HG03103 (cell line): ENCODE results near the gene CARD11.

Experiments
- ATAC-seq: cut with Tn5 transposase; IDR thresholded peaks from one replicate; pipeline ENCODE4 v1.9.1; 2021; ENCODE audit warnings: low read depth; ENCODE audit not compliant: unreplicated experiment

CARD11 gene

DNA sequence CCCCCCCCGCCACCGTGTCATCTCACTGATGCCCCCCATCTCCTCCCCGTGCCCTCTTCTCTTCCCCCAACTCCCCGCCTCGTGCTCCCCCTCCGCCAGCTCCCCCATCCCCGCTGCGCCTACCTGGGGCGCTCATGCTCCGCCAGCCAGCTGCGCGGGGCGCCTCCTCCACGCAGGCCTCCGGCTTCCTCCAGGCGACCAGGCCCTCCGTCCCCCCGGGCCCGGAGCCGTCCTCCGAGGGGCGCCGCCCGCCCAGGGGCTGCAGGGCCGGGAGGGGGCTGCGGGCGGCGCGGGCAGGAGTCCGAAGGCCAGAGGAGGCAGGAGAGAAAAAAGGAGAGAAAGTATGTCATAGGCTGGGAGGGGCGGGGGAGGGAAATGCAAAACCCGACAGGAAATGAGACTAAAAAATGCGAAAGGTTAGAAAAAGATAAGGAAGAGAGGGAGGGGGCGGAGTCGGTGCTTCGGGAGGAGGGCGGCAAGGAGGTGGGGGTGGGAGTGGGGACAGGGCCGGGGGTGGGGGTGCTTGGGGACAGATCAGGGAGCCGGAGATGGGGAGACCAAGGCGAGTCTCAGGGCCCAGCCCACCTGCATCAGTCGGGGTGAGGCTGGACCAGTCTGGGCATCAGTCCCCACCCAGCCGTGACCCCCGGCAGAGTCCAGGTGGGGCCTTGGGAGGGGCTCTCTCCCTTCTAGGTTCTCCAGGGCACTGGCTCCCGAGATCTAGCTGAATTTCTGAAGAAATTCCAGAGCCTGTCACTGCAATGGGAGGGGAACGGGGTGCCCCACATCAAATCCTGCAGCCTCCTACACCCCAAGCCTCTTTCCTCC, at the start of gene CARD11:
Gene CARD11, minus strand, starts transcription at position 324 of the 828 bp plus-strand sequence. CDS start 85,361 bp downstream, outside the sequence.
- ATAC-seq, result peak; percentile 35

DNA sequence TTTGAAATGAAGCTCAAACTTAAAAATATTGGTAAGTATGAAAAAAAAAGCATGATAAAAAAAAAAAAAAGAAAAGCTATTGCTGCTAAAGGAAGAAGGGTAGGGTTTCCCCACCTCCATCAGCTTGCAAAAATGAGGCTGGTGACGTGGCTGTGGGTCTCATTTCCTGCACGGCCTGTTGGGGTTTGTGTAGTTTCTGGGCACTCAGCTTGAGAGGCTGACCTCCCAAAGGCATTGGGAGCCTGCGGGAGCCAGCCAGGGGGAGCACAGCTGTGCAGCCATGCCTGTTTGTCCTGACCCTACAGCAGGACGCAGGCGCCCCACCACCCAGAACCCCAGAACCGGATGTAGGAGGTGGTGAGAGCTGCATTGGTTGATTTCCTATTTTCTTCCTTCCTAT, 48.8 kb upstream of the CARD11 start:
- peak; percentile 62 for ATAC-seq

DNA sequence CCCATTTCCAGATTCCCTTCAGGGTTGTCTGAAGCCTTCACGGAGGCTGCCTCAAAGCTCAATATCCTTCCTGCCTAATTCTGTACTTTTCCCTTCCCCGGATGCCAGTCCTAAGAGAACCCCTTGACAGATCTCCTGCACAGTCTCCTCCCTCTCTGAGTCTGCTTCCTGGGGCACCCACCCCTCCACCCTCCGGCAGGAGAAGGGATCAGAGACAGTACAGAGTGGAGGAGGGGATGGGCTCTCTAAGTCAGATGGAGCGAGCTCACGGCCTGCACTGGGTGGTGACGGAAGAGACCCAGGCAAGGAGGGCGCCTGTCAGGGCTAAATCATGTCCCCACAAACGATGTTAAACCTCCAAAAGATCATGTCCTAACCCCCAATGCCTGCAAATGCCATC, 48.0 kb upstream of the CARD11 start:
- no peak for ATAC-seq

DNA sequence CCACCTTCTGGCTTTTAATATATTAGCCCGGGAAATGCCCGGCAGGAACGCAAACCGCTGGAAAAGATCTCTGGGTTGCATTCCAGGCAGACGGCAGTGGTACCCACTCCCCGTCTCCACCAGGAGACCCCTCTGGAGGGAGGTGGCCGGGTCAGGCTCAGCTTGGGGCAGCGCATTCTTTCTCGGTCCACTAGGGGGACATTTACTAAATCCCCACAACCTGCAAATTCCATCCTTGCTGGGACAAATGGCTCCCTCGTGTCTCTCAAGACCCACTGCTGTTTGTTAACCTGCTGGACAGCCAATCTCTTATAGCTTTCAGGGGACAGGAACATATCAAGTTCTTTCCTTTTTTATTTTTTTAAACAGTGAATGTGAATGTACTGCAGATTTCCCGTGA, 45.8 kb upstream of the CARD11 start:
- no peak for ATAC-seq

DNA sequence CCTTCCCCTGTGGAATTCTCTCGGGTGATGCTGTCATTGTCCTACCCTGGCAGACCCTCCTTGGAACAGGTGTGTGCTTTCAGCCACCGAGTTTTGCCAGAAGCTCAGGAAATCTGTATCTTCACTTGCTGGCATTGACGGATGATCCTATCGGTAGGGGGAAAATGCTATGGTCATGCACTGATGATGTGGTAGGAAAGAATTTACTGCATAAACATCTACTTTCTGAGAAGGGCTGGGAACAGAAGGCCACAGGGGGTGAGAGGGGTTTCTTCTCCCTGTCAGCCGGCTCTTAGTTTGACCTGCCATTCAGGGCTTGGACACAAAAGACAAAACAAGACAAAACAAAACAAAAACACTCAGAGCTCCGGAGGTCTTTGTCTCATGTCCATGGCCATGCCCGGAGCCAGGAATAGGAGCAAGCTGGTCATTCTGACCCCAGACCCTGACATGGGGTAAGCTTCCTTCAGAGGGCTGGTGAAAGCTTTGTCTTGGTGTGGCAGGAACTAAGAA, 43.6 kb upstream of the CARD11 start:
- ATAC-seq, result no peak

DNA sequence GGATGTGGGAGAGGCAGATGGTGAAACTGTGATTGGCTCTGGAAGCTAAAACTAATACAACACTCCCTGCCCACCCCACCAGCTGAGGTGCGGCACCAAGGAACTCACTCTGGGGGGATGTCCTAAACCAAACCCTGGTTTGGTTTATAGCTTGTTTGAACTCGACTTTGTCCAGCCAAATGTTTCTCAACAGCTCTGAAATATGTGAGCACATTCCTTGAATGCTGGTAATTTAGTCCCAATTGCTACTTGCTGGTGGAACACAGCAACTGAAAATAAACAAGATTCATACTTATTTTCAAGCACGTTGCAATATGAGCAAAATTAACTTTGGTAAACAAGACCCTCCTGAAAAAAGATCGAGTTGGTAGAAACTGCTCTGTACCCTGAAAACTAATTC, 39.7 kb upstream of the CARD11 start:
- ATAC-seq, result no peak

DNA sequence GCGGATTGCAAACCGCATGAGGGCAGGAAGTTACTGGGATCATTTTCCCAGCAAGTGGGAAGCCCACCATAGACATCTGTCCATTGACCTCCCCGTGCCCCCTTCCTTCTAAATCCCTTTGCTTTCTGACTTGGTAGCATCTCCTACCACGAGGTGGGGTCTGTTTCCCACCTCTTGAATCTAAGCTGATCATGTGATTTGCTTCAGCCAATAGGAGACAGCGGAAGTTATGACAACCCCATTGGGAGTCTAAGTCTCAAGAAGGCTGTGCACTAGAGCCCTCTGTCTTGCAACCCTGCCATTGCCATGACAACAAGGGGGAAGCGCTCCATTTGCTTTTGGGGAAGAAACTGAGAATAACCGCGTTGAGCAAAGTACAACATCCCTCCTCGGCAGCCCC, 39.2 kb upstream of the CARD11 start:
- no peak for ATAC-seq

DNA sequence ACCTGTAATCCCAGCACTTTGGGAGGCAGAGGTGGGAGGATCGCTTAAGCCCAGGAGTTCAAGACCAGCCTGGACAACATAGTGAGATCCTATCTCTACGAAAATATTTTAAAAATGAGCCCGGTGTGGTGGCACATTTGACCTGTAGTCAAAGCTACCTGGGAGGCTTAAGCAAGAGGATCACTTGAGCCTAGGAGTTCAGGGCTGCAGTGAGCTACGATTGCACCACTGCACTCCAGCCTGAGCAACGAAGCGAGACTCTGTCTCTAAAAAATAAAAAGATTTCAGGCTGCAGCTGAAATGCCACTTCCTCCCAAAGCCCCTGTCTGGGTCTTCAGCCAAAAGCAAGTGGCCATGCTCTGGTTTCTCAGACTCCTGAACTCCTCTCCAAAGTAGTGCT, 38.7 kb upstream of the CARD11 start:
- ATAC-seq, result no peak

DNA sequence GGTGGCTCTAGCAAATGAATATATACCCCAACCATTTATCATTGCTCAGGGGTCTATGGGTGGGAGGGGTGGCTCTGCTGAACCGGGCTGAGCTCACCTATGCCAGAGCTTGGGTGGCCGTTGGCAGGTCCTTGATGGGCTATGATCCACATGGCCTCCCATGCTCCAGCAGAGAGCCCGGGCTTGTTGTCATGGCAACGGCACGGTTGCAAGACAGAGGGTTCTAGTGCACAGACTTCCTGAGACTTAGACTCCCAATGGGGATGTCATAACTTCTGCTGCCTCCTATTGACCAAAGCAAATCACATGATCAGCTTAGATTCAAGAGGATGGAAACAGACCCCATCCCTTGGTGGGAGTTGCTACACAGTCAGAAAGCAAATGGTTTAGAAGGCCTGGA, 36.4 kb upstream of the CARD11 start:
- no peak for ATAC-seq

DNA sequence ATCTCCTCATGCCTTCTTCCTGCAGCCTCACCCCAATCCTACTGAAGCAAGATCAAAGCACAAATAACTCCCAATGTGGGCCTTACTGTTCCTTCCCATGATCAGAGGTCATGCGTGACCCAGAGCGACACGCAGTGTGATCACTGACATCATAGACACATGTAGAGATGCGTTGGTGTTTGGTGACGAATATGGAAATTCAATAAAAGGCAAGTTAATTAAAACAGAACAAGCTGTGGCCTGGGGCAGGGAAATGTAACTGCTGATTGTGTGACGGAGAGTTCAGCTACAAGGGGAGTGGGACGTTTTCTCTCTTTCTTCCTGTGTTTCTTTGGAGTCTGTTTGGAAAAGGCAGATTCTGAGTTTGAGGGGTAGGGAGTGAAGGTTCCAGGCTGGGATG, 34.8 kb upstream of the CARD11 start:
- no peak for ATAC-seq

DNA sequence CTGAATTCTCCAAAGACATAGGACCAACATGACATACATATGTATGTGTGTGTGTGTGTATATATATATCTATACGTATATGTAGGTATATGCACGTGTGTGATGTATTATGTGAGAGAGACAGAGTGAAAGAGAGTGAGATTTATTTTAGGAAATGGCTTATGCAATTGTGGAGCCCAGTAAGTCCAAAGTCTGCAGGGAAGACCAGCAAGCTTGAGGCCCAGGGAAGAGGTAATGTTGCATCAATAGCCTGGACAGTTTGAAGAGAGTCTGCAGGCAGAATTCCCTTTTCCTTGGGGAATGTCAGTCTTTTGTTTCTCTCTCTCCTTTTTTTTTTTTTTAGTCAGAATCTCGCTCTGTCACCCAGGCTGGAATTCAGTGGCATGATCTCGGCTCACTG, 33.0 kb upstream of the CARD11 start:
- no peak for ATAC-seq

DNA sequence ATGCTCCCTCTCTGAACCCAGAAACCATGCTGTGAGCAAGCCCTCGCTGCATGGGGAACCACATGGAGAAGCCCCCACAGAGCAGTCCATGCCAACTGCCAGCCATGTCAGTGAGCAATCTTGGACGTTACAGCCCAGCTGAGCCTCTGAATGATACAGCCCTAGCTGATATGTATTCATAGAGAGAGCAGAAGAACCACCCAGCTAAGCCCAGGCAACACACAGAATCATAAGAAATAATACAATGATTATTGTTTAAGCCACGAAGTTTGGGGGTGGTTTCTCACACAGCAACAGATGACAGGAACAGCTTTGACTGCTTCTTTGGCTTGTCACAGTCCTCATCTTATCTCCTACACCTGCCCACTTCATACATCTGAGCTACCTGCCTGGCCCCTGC, 32.5 kb upstream of the CARD11 start:
- ATAC-seq, result no peak

DNA sequence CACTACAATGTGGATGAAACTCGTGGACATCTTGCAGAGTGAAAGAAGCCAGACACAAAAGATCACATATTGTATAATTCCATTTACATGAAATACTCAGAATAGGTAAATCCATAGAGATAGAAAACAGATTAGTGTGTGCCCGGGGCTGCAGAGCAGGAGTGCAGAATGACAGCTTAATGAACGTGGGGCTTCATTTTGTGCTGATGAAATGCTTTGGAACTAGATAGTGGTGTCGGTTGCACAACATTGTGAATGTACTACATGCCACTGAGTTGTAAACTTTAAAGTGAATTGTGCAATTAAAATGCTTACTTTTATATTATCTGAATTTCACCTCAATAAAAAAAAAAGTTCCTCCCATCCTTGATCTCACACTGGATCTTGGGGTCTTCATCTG, 31.8 kb upstream of the CARD11 start:
- no peak for ATAC-seq

DNA sequence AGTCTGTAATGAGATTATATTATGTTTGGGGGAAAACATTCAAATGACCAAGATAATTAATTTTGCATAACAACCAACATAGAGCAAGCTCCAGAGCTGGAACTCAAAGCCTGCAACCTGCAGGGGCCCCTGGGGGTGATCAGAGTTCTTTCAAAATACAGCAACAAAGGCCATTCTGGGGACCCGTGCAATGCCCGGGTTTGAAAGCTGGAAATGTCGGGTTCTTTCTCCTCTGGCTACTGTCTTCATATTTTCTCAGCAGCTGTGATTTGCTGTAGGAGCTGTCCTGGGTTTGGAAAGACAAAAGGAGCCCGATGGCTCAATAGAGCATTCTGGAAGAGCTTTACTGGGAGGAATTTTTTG, 30.8 kb upstream of the CARD11 start:
- ATAC-seq, result no peak

DNA sequence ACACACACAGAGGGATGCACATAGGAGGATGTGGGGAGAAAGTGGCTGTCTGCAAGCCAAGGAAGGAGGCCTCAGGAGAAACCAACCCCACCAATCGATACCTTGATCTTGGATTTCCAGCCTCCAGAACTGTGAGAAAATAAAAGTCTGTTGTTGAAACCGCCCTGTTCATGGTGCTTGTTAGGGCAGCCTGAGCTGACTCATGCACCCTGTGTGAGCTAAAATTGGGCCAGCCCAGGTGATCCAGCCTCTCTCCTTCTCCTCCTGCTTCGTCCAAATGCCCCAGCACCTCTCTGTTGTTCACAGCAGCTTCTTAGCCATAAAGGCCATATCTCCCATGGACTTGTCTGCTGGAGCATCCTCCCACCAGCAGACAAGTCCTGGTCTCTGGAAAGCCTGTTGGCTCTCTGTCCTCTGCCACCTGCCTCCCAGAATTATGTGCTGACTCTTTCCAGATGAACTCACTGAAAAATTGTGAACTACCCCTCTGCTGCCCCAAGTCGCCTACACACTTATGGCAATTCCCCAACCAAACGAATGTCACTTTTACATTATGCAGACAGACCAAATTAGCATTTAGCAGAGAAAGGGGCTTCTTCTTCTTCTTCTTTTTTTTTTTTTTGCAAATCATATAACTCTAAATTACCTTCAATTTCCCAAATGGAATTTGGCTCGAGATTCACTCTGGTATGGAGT, 30.2 kb upstream of the CARD11 start:
- ATAC-seq, result no peak

DNA sequence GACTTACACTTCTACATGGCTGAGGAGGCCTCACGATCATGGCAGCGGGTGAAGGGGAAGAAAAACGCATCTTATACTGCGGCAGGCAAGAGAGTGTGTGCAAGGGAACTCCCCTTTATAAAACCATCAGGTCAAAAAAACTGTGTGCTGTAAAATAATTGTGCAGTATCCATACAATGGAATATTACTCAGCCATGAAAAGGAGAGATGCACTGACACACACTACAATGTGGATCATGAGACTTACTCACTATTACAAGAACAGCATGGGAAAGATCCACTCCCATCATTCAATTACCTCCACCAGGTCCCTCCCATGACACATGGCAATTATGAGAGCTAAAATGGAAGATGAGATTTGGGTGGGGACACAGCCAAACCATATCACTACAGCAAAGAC, 27.2 kb upstream of the CARD11 start:
- no peak for ATAC-seq

DNA sequence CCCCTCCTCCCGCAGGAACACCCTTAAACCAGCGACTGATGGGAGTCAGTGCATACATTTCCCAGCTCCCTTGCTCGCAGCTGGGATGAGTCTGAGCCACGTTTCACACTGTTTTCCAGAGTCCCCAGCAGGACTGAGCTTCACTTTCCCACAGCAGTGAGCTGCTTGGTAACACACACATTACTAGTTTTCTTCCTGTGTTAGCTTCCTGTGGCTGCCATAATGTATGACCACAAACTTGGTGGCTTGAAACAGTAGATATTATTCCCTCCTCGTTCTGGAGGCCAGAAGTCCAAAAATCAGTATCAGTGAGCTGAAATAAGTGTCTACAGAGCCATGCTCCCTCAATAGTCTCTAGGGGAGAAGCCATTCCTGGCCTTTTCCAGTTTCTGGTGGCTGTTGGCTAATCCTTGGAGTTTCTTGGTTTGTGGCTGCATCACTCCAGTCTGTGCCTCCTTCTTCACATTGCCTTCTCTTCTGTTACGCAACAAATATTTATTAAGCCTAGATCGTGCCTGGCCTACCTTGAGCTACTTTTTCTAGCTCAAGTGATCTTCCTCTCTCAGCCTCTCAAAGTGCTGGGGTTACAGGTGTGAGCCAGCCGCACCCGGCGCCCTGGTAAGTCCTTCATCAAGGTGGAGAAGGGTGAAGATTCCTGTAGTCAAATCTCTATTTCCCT, 26.2 kb upstream of the CARD11 start:
- ATAC-seq, result no peak

DNA sequence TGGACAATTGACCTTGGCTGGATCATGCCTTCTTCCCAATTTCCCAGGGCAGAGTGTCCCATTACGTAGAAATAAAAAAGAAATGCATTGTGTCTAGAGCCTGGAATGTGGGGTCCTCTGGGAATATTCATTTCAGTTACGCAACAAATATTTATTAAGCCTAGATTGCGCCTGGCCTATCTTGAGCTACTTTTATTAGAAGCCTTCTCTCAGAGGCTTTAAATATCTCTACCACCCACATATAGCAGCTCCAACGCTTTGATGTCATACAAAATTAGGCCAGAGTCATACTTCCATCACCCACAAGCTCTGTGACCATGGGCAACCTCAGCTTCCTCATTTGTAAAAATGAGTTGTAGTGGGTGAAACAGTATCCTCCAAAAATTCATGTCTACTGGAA, 24.9 kb upstream of the CARD11 start:
- no peak for ATAC-seq

DNA sequence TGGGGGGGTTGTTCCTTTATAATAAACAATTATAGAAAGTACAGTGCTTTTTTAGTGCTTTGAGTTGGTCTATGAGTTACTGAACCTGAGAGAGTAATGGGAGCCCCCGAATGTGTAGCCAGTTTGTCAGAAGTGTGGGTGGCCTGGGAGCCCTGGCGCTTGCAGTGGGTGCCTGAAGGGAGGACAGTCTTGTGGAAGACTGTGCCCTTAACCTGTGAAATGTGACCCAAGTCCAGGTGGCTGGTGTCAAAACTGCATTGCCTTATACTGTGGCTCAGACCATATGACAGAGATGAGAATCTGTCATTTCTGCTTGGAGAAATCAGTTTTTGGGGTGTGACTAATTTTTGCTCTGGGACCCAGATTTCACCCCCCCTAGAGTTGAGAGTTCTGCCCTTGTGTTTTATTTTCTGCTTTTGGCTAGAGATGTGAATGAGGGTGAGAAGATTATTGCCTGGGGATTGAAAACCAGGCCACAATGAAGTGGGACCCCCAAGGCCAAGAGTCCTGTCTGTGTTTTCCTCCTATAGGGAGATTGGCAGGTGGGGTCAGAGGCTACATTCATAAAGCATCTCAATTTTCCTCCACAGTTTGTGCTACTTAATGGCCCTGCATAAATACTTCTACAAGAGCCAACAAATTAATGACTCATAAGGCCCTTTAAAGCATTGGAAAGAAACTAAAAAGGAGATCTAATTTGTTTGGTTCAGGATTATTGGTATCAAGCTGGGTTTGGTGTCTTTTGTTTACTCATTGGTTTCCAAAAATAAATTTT, 24.1 kb upstream of the CARD11 start:
- ATAC-seq, result no peak

DNA sequence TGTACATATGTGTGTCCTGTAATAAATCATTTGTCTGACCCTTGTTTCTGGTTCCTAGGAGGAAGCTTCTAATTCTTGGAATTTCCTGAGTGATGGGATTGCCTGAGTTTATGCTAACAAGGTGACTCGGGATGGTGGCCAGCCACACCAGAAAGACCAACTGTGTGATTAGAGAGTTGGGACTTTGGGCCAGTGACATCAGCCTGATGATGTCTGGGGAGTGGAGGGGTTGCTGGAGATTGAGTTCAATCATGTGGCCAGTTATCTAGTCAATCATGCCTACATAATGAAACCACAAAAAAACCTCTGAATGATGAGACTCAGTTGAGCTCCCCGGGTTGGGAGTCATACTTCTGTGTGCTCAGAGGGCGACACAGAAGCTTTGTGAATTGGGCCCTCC, 23.5 kb upstream of the CARD11 start:
- ATAC-seq, result no peak

DNA sequence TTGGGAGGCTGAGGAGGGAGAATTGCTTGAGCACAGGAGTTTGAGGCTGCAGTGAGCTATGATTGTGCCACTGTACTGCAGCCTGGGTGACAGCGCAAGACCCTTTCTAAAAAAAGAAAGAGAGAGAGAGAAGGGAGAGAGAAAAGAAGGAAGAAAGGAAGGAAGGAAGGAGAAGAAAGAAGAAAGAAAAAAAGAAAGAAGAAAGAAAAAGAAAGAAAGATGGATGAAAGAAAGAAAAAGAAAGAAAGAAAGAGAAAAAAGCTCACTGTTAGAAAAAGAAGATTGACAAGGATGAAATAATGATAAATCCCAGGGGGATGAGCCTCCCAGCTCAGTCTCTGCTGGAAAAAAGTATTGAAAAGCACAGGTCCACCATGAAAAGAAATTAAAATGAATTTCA, 22.8 kb upstream of the CARD11 start:
- no peak for ATAC-seq
